GM12878 (cell line): ENCODE results near the gene SLC36A4. TPM values are rescaled to one million over a fixed set of nuclear protein-coding genes. Genes with fewer than 3 reads are reported as not detected.

Experiments used
- ATF7 ChIP-seq: fragments of 450-650 bp; IDR thresholded peaks from 2 replicates; pipeline ENCODE4 v1.6.1; 2016; ENCODE audit warnings: low read depth, mild to moderate bottlenecking
- CREB1 ChIP-seq: IDR thresholded peaks from 2 replicates; pipeline ENCODE4 v1.6.1; 2012; ENCODE audit warnings: low read depth, mild to moderate bottlenecking, inconsistent platforms
- FOXK2 ChIP-seq: fragments of 450-650 bp; IDR thresholded peaks from 2 replicates; pipeline ENCODE4 v1.6.1; 2017; ENCODE audit warnings: mild to moderate bottlenecking, moderate library complexity
- HCFC1 ChIP-seq: fragments of 150-350 bp; IDR thresholded peaks from 2 replicates; pipeline ENCODE4 v1.6.1; 2014; ENCODE audit warnings: low read length
- IRF4 ChIP-seq: IDR thresholded peaks from 2 replicates; pipeline ENCODE4 v1.6.1; 2011; ENCODE audit warnings: low read depth, low read length
- MEF2A ChIP-seq: IDR thresholded peaks from 2 replicates; pipeline ENCODE4 v1.6.1; 2011; ENCODE audit warnings: low read depth, mild to moderate bottlenecking, low read length, moderate library complexity; ENCODE audit not compliant: insufficient read depth
- NFYB ChIP-seq: IDR thresholded peaks from 2 replicates; pipeline ENCODE4 v1.6.1; 2011; ENCODE audit warnings: low read depth, mild to moderate bottlenecking, low read length, improper control_type of control experiment, moderate library complexity; ENCODE audit not compliant: insufficient read depth
- RAD21 ChIP-seq: IDR thresholded peaks from 2 replicates; pipeline ENCODE4 v1.6.1; 2011; ENCODE audit warnings: mild to moderate bottlenecking, low read depth, low read length, moderate library complexity; ENCODE audit not compliant: insufficient read depth
- TCF12 ChIP-seq: IDR thresholded peaks from 2 replicates; pipeline ENCODE4 v1.6.1; 2011; ENCODE audit warnings: low read depth, mild to moderate bottlenecking, low read length
- polyA plus RNA-seq, 11 experiments: library from polyadenylated mRNA; depleted of rRNA in 4 of 11; unstranded in 6 of 11; stranded (reverse) in 5 of 11; fragments of >200 nt; fragmentation: Nextera tagmentation in 4 of 11; fragmentation: Illumina TruSeq in 1 of 11; extraction: Ambion mirVana in 4 of 11; extraction: Trizol in 1 of 11; gene quantifications; 1 replicate in 1 of 11; 2 replicates in 10 of 11; pipeline versions ENCODE4 v1.2.1 to v1.2.3, GENCODE V29; 2011 to 2016; ENCODE audit warnings: inconsistent platforms in 2 of 11, missing spikeins in 2 of 11, low read depth in 1 of 11
- total RNA-seq, 4 experiments: library from RNA; depleted of rRNA in 3 of 4; stranded (reverse); fragments of >200 nt in 3 of 4; fragmentation: Illumina TruSeq in 1 of 4; extraction: Trizol in 1 of 4; gene quantifications; 2 replicates each; pipeline versions ENCODE4 v1.2.1 to v1.2.3, GENCODE V29; 2013 to 2021
- TF ChIP-seq, protein P1 (sequence below): IDR thresholded peaks from 2 replicates; pipeline ENCODE4 v1.6.1; 2012; ENCODE audit warnings: mild to moderate bottlenecking, low read depth, low read length
- TF ChIP-seq, protein P2 (sequence below): IDR thresholded peaks from 2 replicates; pipeline ENCODE4 v1.6.1; 2011; ENCODE audit warnings: borderline replicate concordance, low read depth, mild to moderate bottlenecking, moderate library complexity, mixed read lengths, low read length; ENCODE audit not compliant: insufficient read depth; ENCODE audit errors: extremely low read length

Gene SLC36A4
- total and polyA plus RNA-seq, 10 of the 15 experiments (the other 5 are each of a cell fraction or from before 2014, with no cell fraction given), result 1.4 to 12.5 (median 5.2) TPM

DNA sequence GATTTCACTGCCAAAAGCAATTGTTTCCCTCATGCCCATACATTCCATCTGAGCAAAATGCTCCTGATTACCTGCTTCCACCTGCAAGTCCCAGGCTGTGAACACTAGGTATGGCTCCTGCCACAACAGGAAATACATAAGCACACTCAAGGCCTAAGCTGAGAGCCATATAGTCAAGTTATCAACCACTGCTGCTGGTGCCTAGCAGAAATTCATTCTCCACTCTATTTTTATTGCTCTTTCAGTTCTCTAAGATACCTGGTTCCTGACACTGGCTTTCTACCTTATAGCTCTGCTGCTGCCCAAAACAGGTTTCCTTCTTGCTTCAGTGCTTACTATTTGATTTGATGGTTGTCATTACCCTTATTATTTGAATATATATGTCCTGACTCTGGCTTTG, 31.6 kb downstream of the SLC36A4 start (continued):
- TF ChIP-seq TCF12 (no peak), IRF4 (no peak), NFYB (no peak), FOXK2 (no peak), ATF7 (no peak), HCFC1 (no peak), MEF2A (no peak), RAD21 (no peak), CREB1 (no peak)
- TF ChIP-seq, protein P1, sequence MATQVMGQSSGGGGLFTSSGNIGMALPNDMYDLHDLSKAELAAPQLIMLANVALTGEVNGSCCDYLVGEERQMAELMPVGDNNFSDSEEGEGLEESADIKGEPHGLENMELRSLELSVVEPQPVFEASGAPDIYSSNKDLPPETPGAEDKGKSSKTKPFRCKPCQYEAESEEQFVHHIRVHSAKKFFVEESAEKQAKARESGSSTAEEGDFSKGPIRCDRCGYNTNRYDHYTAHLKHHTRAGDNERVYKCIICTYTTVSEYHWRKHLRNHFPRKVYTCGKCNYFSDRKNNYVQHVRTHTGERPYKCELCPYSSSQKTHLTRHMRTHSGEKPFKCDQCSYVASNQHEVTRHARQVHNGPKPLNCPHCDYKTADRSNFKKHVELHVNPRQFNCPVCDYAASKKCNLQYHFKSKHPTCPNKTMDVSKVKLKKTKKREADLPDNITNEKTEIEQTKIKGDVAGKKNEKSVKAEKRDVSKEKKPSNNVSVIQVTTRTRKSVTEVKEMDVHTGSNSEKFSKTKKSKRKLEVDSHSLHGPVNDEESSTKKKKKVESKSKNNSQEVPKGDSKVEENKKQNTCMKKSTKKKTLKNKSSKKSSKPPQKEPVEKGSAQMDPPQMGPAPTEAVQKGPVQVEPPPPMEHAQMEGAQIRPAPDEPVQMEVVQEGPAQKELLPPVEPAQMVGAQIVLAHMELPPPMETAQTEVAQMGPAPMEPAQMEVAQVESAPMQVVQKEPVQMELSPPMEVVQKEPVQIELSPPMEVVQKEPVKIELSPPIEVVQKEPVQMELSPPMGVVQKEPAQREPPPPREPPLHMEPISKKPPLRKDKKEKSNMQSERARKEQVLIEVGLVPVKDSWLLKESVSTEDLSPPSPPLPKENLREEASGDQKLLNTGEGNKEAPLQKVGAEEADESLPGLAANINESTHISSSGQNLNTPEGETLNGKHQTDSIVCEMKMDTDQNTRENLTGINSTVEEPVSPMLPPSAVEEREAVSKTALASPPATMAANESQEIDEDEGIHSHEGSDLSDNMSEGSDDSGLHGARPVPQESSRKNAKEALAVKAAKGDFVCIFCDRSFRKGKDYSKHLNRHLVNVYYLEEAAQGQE, result no peak
- TF ChIP-seq, protein P2, sequence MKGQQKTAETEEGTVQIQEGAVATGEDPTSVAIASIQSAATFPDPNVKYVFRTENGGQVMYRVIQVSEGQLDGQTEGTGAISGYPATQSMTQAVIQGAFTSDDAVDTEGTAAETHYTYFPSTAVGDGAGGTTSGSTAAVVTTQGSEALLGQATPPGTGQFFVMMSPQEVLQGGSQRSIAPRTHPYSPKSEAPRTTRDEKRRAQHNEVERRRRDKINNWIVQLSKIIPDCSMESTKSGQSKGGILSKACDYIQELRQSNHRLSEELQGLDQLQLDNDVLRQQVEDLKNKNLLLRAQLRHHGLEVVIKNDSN, result no peak
